Measurements from ENCODE around the gene VOPP1.
A peak's percentile ranks its signal among the peaks of the same experiment; 100 is the strongest.

VOPP1 gene

GRCh38 chr7:55504093-55504859 is 68.0 kb downstream of the VOPP1 start:
- H3F3A ChIP-seq (ENCODE audit: control insufficient read depth, insufficient read depth): no peaks in the 10 kb centered on the region
- TF ChIP-seq EZH2phosphoT487 (IDR thresholded peaks at IDR 0.05; ENCODE audit: borderline replicate concordance, low read length): no peak
- TF ChIP-seq, protein P1, sequence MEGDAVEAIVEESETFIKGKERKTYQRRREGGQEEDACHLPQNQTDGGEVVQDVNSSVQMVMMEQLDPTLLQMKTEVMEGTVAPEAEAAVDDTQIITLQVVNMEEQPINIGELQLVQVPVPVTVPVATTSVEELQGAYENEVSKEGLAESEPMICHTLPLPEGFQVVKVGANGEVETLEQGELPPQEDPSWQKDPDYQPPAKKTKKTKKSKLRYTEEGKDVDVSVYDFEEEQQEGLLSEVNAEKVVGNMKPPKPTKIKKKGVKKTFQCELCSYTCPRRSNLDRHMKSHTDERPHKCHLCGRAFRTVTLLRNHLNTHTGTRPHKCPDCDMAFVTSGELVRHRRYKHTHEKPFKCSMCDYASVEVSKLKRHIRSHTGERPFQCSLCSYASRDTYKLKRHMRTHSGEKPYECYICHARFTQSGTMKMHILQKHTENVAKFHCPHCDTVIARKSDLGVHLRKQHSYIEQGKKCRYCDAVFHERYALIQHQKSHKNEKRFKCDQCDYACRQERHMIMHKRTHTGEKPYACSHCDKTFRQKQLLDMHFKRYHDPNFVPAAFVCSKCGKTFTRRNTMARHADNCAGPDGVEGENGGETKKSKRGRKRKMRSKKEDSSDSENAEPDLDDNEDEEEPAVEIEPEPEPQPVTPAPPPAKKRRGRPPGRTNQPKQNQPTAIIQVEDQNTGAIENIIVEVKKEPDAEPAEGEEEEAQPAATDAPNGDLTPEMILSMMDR (IDR thresholded peaks at IDR 0.05; ENCODE audit: low read depth, low read length, poor library complexity, severe bottlenecking): no peak
- H3K79me2 ChIP-seq (ENCODE audit: control insufficient read depth, low read length): peaks cover 44% of the 10 kb centered on the region
- H3K4me3 ChIP-seq (ENCODE audit: low read length): peak overlapping the region; percentile 31
- H3K36me3 ChIP-seq (ENCODE audit: control insufficient read depth, low read length): 0 out of 2 replicates have a peak, but pooled peaks cover 7% of the 10 kb centered on the region
- no peaks in the 10 kb centered on the region for H3K9me2 ChIP-seq (replicated peaks; ENCODE audit: control insufficient read depth, low read length)
- H3K9me3 ChIP-seq (ENCODE audit: control insufficient read depth, insufficient read depth, low read length): no peaks in the 10 kb centered on the region
- peaks cover 35% of the 10 kb centered on the region for H3K4me1 ChIP-seq (ENCODE audit: control insufficient read depth, low read length)
- H3K27ac ChIP-seq (ENCODE audit: low read depth, low read length): no peak overlapping the region
- H3K27me3 ChIP-seq (ENCODE audit: control insufficient read depth, low read length): no peaks in the 10 kb centered on the region
- H3K4me2 ChIP-seq (ENCODE audit: low read length): peak overlapping the region; percentile 48
- peaks cover 25% of the 10 kb centered on the region; the same call in 1 of the 2 replicates for H4K20me1 ChIP-seq (ENCODE audit: control insufficient read depth, insufficient read depth, low read depth, low read length)

GRCh38 chr7:55502858-55503440 is 69.4 kb downstream of the VOPP1 start:
- H3K4me2 ChIP-seq (ENCODE audit: low read length): no peak overlapping the region; the same call in 1 of the 2 replicates
- peaks cover 7% of the 10 kb centered on the region; the same call in 1 of the 2 replicates for H3K36me3 ChIP-seq (ENCODE audit: control insufficient read depth, low read length)
- peaks cover 35% of the 10 kb centered on the region for H3K4me1 ChIP-seq (ENCODE audit: control insufficient read depth, low read length)
- H3K9me3 ChIP-seq (ENCODE audit: control insufficient read depth, insufficient read depth, low read length): no peaks in the 10 kb centered on the region
- H3K27ac ChIP-seq (ENCODE audit: low read depth, low read length): no peak overlapping the region
- H3K9me2 ChIP-seq (replicated peaks; ENCODE audit: control insufficient read depth, low read length): no peaks in the 10 kb centered on the region
- H4K20me1 ChIP-seq (ENCODE audit: control insufficient read depth, insufficient read depth, low read depth, low read length): peaks cover 25% of the 10 kb centered on the region; the same call in 1 of the 2 replicates
- no peaks in the 10 kb centered on the region for H3F3A ChIP-seq (ENCODE audit: control insufficient read depth, insufficient read depth)
- no peak for TF ChIP-seq EZH2phosphoT487 (IDR thresholded peaks at IDR 0.05; ENCODE audit: borderline replicate concordance, low read length)
- TF ChIP-seq, protein P1 (IDR thresholded peaks at IDR 0.05; ENCODE audit: low read depth, low read length, poor library complexity, severe bottlenecking): no peak
- H3K4me3 ChIP-seq (ENCODE audit: low read length): no peak overlapping the region
- H3K79me2 ChIP-seq (ENCODE audit: control insufficient read depth, low read length): peaks cover 40% of the 10 kb centered on the region
- H3K27me3 ChIP-seq (ENCODE audit: control insufficient read depth, low read length): no peaks in the 10 kb centered on the region

DNA sequence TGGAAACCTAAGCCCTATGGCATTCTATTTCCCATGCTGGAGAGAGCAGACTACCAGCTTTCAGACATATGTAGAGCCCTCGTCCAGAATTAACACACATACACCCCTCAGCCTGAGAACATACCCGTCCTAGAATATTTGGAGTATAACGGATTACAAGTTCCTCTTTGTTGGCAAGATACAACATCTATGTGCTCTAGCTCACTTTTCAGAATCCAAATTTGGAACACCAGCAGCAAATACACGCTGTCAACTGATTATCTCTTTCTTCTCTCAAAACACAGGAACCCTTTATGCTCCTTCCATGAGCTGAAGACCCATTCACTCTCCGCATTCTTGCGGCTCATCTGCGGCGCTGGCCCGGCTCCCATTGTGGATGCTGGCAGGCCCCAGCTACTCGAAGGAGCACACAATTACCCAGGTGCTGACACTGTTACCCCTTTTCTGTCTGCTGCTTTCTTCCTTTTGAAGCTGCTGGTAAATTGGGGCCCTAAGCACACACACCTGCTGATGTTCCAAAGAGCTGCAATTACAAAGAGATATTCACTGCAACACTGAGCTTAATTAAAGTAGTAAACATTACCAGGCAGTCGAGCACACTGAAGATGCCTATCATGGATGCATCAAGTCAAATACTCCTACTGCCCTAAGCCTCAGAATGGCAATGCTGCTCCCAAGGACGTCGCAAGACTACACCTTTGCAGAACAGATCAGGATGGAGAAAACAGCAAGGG is 70.0 kb downstream of the VOPP1 start:
- peaks cover 25% of the 10 kb centered on the region; the same call in 1 of the 2 replicates for H4K20me1 ChIP-seq (ENCODE audit: control insufficient read depth, insufficient read depth, low read depth, low read length)
- H3K4me3 ChIP-seq (ENCODE audit: low read length): no peak overlapping the region
- TF ChIP-seq, protein P1 (IDR thresholded peaks at IDR 0.05; ENCODE audit: low read depth, low read length, poor library complexity, severe bottlenecking): no peak
- no peak for TF ChIP-seq EZH2phosphoT487 (IDR thresholded peaks at IDR 0.05; ENCODE audit: borderline replicate concordance, low read length)
- peaks cover 35% of the 10 kb centered on the region for H3K4me1 ChIP-seq (ENCODE audit: control insufficient read depth, low read length)
- H3K9me2 ChIP-seq (replicated peaks; ENCODE audit: control insufficient read depth, low read length): no peaks in the 10 kb centered on the region
- peaks cover 14% of the 10 kb centered on the region for H3K36me3 ChIP-seq (ENCODE audit: control insufficient read depth, low read length)
- peaks cover 40% of the 10 kb centered on the region for H3K79me2 ChIP-seq (ENCODE audit: control insufficient read depth, low read length)
- no peaks in the 10 kb centered on the region for H3K9me3 ChIP-seq (ENCODE audit: control insufficient read depth, insufficient read depth, low read length)
- H3K27me3 ChIP-seq (ENCODE audit: control insufficient read depth, low read length): no peaks in the 10 kb centered on the region
- no peak overlapping the region for H3K4me2 ChIP-seq (ENCODE audit: low read length)
- H3F3A ChIP-seq (ENCODE audit: control insufficient read depth, insufficient read depth): no peaks in the 10 kb centered on the region
- no peak overlapping the region for H3K27ac ChIP-seq (ENCODE audit: low read depth, low read length)

All from DOHH2 (cell line).